Measurements from ENCODE around the gene SLC25A34.

Gene SLC25A34

DNA sequence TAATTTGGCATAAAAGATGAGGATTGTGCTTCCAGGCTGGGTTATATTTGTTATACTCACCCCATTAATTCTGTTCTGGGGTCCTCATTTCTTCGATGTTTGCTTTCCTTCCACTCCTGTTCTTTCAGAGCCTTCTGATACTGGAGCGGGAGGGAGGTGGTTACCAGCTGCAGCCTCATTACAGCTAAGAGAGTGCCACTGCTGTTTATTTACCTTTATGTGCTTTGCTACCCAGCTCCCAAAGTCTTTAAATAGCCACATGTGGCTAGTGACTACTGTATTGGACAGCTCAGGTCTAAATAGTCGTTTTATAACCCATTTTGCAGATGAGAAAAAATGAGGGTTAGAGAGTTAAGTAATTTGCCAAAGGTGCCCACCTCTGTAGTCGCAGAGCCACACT, 26.8 kb upstream of the SLC25A34 start:
- POLR2A ChIA-PET: no interaction called here
- TF ChIP-seq, protein P1, sequence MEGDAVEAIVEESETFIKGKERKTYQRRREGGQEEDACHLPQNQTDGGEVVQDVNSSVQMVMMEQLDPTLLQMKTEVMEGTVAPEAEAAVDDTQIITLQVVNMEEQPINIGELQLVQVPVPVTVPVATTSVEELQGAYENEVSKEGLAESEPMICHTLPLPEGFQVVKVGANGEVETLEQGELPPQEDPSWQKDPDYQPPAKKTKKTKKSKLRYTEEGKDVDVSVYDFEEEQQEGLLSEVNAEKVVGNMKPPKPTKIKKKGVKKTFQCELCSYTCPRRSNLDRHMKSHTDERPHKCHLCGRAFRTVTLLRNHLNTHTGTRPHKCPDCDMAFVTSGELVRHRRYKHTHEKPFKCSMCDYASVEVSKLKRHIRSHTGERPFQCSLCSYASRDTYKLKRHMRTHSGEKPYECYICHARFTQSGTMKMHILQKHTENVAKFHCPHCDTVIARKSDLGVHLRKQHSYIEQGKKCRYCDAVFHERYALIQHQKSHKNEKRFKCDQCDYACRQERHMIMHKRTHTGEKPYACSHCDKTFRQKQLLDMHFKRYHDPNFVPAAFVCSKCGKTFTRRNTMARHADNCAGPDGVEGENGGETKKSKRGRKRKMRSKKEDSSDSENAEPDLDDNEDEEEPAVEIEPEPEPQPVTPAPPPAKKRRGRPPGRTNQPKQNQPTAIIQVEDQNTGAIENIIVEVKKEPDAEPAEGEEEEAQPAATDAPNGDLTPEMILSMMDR (IDR thresholded peaks at IDR 0.05; ENCODE audit: insufficient read depth, low read length, missing control alignments): no peak
- CTCF ChIA-PET: interaction anchor here (1.0 to 1.3 kb wide), 2 partner anchors 19 to 51 kb away, joined by 3 to 4 read pairs; no protein-coding TSS in a partner anchor
- no peak overlapping the region for H3K4me3 ChIP-seq (ENCODE audit: low read depth, low read length)
- no peak for DNase-seq (ENCODE audit: low read depth, low spot score)

DNA sequence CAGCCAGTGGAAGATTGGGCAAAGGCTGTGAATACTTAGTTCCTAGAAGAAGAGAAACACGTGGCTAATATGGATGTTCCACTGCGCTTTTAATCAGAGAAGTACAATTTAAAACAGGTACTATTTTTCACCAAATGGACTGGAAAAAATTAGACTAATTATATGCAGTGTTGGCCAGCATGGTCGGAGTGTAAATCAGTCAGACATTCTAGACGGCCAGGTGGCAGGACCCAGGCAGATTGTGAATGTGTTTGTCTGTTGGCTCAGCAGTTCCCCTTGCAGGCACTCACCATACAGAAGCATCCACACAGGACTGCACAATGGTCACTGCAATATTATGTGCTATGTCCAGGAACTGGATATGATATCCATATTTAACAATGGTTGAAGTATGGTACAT, 23.9 kb upstream of the SLC25A34 start:
- CTCF ChIA-PET: interaction anchor here (1.0 kb wide), 1 partner anchor 29 kb away, joined by 3 read pairs; no protein-coding TSS in a partner anchor
- no peak for DNase-seq (ENCODE audit: low read depth, low spot score)
- no peak overlapping the region for H3K4me3 ChIP-seq (ENCODE audit: low read depth, low read length)
- POLR2A ChIA-PET: no interaction called here
- TF ChIP-seq, protein P1 (IDR thresholded peaks at IDR 0.05; ENCODE audit: insufficient read depth, low read length, missing control alignments): no peak

DNA sequence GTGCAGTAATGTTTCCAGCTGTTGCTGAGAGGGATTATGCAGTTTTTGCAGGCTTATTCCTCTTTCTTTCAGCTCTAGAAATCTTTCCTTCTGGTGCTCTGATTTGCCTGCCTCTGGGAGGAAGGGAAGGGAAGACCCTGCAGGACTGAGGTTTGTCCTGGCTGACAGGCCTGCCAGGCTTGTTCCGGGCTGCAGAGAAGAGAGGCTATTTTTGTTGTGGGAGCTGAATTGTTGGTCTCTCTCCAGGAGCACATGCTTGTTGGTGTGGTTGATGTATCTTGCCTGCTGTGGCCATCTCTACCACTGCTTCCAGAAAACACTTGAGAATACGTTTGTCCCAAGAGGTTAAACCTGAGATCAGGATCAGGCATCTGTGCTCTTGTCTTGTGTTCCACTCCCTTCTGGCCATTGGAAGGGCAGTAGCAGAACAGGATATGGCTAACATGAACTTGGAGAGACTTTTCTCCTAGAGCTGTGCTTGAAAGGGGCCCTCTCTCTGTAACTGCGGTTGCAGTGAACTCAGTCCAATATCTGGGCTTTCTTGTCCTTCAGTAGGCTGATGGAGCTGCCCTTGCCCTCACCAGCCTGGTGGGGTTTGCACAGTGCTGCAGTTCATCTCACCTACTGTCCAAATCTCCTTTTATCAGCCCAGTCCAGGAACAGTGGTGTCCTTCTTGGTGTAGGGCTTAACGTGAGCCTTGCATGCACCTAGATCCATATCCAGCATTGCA, 21.5 kb upstream of the SLC25A34 start:
- POLR2A ChIA-PET: interaction anchor here (1.3 kb wide), 1 partner anchor 9 kb away, joined by 5 read pairs; no protein-coding TSS in a partner anchor
- no peak overlapping the region for H3K4me3 ChIP-seq (ENCODE audit: low read depth, low read length)
- TF ChIP-seq, protein P1 (IDR thresholded peaks at IDR 0.05; ENCODE audit: insufficient read depth, low read length, missing control alignments): no peak
- DNase-seq (ENCODE audit: low read depth, low spot score): no peak
- CTCF ChIA-PET: interaction anchor here (0.8 kb wide), 1 partner anchor 11 kb away, joined by 4 read pairs; no protein-coding TSS in a partner anchor

DNA sequence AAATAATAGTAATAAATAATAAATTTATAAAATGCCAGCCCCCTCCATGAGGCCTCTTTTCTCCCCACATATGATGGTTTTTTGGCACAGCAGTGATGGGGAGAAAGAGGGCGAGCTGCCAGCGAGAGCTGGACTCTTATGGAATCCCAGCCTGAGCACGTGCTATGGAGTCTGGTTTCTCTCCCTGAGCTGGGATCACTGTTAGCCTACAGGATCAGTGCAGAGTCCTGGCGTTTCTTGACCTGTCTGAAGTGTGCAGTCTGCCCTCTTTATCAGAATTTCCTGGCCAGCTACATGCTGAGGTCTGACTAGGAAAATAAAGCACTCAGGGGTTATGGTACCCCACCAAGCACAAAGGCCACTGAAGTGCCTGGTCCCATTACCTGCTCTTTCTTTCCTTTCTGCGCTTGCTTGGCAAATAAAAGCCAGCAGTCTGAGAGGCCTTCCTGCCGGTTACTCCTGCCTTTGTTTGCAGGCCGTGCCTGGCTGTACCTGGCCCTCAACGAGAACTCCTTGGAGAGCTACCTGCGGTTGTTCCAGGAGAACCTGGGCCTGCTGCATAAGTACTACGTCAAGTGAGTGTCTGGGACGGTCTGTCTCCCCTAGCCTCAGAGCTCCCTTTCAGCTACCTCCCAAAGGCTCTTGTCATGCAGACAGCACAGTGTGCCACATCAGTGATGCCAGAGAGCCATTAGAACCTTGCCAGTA, 18.5 kb upstream of the SLC25A34 start:
- ChIA-PET CTCF (interaction anchor here (0.6 kb wide), 1 partner anchor 340 kb away, joined by 3 read pairs; no protein-coding TSS in a partner anchor), POLR2A (no interaction called here)
- TF ChIP-seq, protein P1 (IDR thresholded peaks at IDR 0.05; ENCODE audit: insufficient read depth, low read length, missing control alignments): no peak
- H3K4me3 ChIP-seq (ENCODE audit: low read depth, low read length): no peak overlapping the region
- no peak for DNase-seq (ENCODE audit: low read depth, low spot score)

DNA sequence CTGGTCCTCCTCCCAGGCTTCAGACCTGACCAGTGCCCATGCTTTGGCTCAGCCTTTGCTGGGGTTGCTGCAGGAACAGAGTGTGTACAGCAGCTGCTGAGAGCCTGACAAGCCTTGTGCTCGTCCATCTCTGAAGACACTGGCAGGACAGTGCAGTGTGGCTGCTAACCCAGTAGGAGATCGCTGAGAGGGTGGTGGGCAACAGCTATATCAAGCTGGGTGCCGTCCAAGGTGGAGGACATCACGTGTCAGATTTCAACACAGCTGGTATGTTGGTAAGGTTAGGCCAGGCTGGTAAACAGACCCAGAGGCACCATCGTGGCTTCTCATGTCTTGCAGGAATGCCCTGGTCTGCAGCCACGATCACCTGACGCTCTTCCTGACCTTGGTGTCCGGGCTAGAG, 17.9 kb upstream of the SLC25A34 start:
- ChIA-PET POLR2A (no interaction called here), CTCF (interaction anchor here (1.6 kb wide), 1 partner anchor 22 kb away, joined by 4 read pairs; no protein-coding TSS in a partner anchor)
- H3K4me3 ChIP-seq (ENCODE audit: low read depth, low read length): no peak overlapping the region
- DNase-seq (ENCODE audit: low read depth, low spot score): no peak
- TF ChIP-seq, protein P1 (IDR thresholded peaks at IDR 0.05; ENCODE audit: insufficient read depth, low read length, missing control alignments): no peak
